GM21825 (cell line): ENCODE results near the gene MANSC1.

Experiments used
- ATAC-seq: cut with Tn5 transposase; IDR thresholded peaks from one replicate; pipeline ENCODE4 v1.9.1; 2021; ENCODE audit warnings: mild to moderate bottlenecking, moderate library complexity; ENCODE audit not compliant: unreplicated experiment

Gene MANSC1

DNA sequence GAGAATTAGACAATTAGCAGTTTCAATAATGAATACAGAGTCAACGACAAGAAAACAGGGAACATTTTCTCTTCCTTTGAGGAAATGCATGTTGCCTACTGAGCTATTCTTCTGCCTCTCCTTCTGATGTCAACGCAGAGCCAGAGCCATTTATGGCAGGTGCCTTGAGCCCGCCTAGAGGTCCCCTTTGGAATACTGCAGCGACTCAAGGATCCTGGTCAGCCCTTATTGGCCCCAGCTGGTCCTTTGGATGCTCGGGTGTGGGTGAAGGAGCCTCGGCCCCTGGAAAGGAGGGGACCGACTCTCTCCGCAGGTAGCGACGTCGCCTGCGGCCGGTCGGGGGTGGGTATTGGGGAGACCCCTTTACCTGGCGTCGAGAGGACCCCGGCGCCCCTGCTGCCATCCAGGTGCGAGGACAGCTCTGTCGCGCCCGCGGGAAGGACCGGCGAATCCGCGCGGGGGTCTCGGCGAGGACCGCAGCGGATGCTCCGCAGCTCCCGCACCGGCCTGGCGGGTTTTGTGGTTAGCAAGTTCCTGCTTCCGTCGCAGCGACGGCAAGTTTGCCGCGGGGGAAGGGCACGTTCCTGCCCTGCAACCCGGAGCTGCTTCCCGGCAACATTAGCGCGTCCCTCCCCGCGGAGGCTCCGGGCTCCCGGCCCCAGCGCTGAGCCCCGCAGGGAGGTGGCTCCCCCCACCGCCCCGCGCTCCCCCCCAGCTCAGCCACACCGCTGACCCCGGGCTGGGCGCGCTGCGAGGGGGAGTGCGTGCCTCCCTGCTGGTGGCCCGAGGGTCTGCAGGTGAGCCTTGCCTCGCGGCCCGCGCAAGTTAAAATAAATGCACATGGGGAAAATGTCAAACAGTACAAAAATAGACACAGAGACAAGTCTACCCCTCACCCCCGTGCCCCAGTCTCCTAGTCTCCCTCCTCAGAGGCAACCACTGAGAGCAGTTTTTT lies at the start of gene MANSC1:
Gene MANSC1, minus strand, starts transcription at position 532 of the 955 bp plus-strand sequence. CDS start 6,928 bp downstream, outside the sequence.
- no peak for ATAC-seq

DNA sequence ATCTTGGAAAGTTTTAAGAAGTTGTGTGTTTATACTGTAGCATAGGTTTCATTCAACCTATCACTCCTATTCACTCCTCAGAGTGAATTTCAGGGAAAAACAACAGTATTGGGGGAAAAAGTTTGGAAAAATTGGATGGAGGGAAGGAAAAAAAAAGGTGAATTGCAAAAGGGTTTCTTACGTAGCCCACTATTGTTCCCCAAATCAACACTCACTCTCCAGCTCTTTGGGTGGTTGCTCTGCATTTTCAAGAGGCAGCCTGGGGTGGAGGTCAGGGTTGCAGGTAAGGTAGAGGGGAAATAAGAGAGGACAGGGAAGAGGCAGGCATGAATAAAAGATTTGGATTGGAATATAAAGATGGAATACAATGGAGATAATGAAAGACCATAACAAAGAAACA lies 49.1 kb upstream of the MANSC1 start:
- ATAC-seq: no peak

- ATAC-seq: no peak
Observed at GRCh38 chr12:12398026-12398859, 48.2 kb upstream of the MANSC1 start.

DNA sequence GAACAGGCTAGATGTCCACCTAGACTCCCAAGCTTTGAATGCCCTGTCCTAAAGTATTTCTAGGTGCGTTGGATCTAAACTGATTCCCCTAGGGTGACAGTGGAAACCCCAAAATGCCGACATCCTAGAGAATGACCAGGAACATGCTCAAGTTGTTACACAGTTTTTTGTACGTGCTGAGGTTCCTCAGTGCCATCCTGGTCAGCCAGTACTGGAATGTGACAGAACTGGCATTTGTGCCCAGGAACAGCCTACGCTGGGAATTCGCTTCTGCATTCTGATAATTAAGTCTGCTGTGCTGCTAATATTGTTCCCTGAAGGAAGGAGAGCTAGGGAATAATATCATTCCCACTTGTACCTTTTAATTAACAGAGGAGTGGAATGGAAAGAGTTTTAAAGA lies 47.1 kb upstream of the MANSC1 start:
- ATAC-seq: no peak

DNA sequence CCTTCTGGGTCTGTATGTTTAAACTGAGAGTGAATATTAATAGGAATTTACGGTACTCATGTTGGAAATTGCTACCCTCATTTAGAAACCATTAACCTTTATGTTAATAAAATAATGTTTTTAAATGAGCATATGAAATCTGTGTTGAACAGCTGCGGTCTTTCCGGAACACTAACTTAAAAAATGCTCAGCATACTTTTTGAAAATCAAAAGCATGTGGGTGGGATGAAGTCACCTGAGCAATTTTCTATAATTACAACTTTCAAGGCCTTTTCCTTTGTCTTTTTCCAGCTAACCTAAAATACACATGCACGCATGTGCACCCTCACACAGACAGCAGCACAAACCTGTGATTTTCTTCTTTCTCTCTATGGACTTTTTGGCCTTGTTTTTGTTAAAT lies 46.7 kb upstream of the MANSC1 start:
- ATAC-seq: no peak

DNA sequence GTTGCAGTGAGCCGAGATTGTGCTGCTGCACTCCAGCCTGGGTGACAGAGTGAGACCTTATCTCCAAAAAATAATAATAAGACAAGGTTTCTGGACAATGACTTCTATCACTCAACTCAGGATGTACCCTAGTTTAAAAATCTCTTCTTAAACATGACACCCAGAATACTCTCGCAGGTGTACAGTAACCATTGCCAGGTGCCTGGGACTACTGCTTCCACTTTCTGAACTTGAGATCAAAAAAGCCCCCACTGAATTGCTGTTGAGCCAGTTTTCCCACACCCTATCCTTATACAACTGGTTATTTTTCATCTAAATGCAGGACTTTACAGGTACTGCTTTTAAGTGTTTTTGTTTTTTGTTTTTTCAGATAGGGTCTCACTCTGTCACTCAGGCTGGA lies 43.1 kb upstream of the MANSC1 start:
- no peak for ATAC-seq

- ATAC-seq: no peak
Observed at GRCh38 chr12:12392413-12392812, 42.4 kb upstream of the MANSC1 start.

GRCh38 chr12:12387501-12387900 lies 37.5 kb upstream of the MANSC1 start:
- ATAC-seq: no peak

DNA sequence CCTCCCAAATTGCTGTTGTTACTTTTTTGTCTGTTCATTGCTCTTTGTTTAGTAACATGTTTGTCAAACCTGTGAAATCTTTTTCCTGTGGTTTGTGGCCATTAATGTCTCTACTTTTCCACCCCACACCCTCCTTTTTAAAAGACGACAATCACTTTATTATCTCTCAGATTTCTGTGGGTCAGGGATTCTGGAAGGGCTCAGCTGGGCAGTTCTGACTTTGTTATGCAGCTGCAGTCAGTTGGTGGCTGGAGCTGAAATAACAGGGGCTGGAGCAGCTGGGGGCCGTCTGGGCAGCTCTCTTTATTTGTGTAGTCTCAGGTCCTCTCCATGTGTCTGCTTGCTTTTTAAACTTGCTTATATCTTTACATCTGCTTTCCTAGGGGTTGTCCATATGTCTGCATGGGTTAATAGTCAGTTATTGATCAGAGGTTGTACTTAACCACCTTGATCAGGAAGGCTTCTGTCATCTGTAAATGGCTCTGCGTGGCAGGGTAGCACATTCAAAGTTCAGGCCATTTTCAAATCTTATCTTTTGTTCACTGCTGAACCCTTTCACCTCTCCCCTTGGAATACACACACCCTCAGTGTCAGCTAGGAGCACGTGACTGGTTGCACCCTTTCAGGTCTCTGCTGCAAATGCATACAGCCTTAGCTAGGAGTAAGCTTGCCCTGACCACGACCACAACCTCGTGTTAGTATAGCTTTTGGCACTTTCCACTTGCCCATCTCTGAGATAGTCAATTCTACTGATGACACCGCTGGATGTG lies 34.7 kb upstream of the MANSC1 start:
- ATAC-seq: no peak

DNA sequence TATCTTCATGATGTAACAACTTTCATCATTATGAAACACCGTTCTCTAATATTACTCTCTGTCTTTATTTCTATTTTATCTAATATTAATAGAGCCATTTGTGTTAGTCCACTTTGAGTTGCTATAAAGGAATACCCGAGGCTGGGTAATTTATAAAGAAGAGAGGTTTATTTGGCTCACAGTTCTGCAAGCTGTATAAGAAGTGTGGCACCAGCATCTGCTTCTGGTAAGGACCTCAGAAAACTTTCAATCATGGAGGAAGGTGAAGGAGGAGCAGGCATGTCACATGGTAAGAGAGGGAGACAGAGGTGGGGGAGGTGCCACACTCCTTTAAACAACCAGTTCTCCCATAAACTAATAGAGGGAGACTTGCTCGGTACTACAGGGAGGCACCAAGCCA lies 31.9 kb upstream of the MANSC1 start:
- no peak for ATAC-seq

DNA sequence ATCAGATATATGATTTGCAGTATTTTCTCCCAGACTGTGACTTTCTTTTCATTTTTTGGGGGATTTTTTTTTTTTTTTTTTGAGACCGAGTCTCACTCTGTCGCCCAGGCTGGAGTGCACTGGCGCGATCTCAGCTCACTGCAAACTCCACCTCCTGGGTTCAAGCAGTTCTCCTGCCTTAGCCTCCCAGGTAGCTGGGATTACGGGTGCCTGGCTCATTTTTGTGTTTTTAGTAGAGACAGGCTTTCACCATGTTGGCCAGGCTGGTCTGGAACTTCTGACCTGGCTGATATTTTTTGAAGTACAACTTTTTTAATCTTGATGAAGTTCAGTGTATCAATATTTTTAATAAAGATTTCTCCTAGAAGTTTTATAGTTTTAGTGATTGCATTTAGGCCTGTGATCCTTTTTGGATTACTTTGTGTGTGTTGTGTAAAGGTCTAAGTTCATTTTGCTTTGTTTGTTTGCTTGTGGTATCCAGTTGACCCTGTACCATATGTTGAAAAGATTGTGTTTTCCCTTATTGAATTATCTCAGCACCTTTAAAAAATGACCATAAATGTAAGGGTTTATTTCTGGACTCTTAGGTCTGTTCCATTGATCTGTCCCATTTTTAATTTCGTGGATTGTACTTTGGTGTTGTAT lies 31.0 kb upstream of the MANSC1 start:
- ATAC-seq: no peak

DNA sequence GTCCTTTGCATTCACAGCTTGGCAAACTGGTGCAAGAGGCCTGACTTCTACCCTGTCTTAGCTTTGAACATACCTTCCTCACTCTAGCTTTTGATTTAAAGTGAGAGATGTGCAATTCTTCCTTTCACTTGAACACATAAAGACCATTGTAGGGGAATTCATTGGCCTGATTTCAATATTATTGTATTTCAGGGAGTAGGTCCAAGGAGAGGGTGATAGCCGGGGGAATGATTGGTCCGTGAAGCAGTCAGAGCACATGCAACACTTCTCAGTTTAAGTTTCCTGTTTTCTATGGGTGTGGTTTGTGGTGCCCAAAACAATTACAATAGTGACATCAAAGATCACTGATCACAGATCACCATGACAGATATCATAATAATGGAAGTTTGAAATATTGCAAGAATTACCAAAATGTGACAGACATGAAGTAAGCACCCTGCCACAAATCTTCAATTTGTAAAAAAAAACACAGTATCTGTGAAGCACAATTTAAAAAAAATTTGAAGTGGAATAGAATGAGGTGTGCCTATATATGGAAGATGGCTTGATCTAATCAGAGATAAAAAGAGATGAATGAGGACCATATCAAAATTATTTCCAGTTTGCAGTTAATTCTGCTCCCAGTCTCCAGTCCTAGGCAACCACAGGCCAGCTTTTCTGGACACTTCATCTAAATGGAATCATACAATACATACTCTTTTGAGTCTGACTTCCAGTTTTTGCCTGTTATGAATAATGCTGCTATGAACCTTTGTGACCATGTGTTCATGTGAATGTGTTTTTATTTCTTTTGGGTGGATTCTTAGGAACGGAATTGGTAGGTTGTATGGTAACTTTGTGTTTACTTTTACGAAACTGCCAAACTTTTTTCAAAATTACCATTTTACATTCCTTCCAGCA lies 30.0 kb upstream of the MANSC1 start:
- ATAC-seq: no peak

DNA sequence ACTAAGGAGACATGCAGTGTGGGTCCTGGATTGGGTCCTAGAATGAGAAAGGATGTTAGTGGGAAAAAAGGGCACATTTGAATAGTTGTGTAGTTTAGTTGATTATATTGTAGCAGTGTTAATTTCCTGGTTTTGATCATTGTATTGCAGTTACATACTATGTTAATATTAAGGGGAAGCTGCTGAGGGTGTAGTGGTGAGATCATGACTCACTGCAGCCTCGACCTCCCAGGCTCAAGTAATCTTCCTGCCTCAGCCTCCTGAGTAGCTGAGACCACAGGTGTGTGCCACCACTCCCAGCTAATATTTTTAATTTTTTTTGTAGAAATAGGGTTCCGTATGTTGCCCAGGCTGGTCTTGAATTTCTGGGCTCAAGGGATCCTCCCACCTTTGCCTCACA lies 28.6 kb upstream of the MANSC1 start:
- no peak for ATAC-seq

- ATAC-seq: peak; percentile 54
Observed at GRCh38 chr12:12376646-12377448, 26.8 kb upstream of the MANSC1 start.

DNA sequence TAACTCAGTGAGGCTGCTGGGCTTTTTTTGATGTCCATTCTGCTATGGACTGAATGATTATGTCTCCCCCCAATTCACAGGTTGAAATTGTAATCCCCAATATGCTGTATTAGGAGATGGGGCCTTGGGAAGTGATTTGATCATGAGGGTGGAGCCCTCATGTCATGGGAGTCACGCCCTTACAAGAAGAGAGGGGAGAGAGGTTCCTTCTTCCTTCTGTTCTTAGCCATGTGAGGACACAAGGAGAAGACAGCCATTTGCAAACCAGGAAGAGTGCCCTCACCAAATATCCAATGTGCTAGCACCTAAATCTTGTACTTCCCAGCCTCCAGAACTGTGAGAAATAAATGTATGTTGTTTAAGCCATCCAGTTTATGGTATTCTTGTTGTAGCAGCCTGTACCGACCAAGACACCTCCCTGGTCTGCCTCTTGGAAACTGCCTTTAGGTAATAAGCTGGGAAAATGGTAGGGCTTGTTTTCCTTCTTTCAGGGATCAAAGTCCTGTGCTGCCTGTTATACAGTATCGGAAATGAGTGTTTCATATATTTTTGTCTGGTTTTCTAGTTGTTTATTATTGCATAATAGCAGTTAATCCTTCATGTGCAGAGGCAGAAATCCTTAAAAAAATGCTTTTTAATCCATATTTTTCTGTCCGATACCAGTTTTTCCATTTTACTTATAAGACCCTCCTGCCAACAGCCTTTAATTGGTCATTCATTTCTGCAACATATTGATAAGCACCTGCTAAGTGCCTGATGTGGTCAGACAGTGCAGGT lies 23.1 kb upstream of the MANSC1 start:
- no peak for ATAC-seq

DNA sequence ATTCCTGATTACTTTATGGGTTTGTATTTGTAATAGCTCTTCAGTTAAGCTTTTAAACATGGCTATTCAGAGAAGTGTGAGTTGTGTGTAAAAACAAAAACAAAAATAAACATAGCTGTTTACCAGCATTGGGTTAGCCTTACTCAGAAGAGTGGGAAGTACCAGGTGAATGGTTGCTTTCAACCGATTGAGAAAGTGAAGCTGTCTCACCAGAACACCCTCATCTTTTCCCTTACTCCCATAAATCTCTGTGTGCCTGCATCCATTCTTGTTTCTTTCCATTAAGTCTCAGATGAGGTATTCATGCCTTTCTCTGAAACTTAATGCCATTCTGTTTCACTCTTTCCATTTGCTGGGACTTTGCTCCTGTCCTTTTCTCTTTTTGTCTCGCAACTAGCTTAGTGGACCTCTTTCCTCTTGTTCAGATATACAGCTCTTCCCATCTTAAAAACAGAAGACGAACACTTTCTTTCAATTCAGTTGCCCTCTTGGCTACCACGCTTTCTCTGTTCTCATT lies 17.5 kb upstream of the MANSC1 start:
- ATAC-seq: no peak

GRCh38 chr12:12366701-12367481 lies 16.8 kb upstream of the MANSC1 start:
- no peak for ATAC-seq
